ENCODE data around the gene HP1BP3.

DNA sequence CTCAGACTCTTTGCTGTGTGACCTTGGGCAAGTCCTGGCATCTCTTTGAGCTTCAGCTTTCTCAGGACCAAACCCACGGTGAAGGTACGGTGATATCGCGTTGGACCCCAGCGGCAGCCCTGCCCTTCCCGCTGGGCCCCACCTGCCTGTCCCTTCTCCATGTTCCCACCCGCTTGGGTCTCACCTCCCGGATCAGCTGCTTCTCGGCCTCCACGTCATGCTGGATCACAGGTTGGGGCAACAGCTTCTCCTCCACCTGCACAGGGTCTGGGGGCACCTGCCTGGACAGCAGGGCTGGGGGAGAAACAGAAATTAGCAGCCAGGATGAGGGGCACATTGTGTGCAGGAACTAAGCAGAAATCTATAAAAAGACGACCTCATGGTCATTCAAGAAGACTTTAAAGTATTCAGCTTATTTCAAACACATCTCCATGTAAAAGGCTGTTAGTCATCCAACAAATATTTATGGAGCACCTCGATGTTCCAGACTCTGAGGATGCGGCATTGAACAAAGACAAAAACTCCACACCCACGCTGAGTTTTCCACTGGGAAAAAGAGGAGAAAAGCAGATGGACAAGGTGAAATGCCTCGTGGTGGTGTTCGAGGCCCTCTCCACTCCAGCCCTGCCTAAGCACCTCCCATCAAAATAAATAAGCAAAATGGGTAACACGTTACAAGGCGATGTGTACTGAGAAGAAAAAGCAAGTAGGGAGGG lies 88.8 kb downstream of the HP1BP3 start:
- TF ChIP-seq, protein P1, sequence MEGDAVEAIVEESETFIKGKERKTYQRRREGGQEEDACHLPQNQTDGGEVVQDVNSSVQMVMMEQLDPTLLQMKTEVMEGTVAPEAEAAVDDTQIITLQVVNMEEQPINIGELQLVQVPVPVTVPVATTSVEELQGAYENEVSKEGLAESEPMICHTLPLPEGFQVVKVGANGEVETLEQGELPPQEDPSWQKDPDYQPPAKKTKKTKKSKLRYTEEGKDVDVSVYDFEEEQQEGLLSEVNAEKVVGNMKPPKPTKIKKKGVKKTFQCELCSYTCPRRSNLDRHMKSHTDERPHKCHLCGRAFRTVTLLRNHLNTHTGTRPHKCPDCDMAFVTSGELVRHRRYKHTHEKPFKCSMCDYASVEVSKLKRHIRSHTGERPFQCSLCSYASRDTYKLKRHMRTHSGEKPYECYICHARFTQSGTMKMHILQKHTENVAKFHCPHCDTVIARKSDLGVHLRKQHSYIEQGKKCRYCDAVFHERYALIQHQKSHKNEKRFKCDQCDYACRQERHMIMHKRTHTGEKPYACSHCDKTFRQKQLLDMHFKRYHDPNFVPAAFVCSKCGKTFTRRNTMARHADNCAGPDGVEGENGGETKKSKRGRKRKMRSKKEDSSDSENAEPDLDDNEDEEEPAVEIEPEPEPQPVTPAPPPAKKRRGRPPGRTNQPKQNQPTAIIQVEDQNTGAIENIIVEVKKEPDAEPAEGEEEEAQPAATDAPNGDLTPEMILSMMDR (IDR thresholded peaks at IDR 0.05): no peak
- TF ChIP-seq POLR2A (IDR thresholded peaks at IDR 0.05): no peak
